ENCODE measurements around the gene CBY1. TPM values are rescaled to one million over a fixed set of nuclear protein-coding genes. Genes with fewer than 3 reads are reported as not detected.

The CBY1 gene
- total RNA-seq, 4 donors from 2014 or later, result 14.9 to 33.8 (median 17.4) TPM

DNA sequence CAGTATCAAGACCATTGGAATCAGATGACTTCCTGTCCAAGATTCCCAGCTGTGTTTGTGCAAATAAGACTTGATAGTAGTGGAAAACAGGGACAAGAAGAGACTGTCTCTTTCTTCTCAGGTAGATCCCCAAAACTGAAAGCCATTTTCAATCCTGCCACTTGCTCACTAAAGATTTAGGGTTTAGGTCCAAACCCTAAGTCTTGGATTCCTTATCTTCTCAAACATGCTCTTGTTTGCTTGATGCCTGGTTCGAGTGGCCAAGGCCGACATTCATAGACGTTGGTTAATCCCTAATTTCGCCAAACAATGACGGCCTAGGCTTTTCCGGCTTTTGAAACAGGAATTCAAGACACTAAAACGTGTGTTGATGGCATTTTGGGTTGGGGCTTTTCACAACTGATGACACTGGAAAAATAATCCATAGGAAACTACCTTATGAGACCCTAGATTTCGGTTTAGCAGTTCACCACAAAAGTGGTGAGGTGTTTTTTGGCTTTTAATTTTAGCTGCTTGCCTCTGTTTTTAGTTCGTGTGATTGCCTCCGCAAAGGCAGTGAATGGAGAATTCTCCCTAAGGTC, 48.3 kb downstream of the CBY1 start:
- TF ChIP-seq, protein P1, sequence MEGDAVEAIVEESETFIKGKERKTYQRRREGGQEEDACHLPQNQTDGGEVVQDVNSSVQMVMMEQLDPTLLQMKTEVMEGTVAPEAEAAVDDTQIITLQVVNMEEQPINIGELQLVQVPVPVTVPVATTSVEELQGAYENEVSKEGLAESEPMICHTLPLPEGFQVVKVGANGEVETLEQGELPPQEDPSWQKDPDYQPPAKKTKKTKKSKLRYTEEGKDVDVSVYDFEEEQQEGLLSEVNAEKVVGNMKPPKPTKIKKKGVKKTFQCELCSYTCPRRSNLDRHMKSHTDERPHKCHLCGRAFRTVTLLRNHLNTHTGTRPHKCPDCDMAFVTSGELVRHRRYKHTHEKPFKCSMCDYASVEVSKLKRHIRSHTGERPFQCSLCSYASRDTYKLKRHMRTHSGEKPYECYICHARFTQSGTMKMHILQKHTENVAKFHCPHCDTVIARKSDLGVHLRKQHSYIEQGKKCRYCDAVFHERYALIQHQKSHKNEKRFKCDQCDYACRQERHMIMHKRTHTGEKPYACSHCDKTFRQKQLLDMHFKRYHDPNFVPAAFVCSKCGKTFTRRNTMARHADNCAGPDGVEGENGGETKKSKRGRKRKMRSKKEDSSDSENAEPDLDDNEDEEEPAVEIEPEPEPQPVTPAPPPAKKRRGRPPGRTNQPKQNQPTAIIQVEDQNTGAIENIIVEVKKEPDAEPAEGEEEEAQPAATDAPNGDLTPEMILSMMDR (IDR thresholded peaks at IDR 0.05; ENCODE audit: low read depth), result no peak

DNA sequence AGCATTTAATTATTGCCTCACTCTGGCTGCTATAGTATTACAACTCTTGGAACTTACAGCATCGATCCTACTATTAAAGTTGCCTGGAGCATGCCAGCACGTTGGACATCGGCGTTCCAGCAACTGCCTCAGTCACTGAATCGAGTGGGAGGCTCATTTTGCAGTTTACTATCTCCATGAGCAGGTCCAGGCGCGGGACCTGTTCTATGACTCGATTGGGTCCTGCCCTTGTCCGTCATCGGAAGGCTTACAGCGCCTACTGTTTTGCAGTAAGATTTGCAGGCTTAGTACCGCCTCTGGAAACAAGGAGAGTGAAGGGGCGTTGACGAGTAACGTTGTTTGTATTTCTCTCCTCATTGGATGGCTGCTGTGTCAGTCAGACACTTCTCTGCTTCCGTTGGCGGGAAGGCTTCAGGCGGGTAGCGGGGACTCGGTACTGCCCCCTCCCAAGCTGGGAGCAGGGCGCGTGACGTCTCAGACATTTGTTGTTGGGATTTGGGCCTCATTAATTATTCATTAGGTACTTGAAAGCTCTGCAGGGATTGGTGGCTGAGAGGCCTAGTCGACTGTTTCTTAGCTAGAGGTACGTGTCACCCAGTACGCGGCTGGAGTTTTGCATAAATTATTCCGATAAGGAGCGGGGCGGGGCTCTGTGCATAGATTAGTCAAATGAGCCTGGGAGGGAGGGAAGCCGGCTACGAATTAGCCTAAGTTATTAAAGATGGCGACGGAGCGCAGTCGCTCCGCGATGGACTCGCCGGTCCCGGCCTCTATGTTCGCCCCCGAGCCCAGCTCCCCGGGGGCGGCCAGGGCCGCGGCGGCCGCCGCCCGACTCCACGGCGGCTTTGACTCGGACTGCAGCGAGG, 49.0 kb downstream of the CBY1 start, which contains the start of gene GTPBP1:
TSS of gene GTPBP1 (plus strand) at position 710 of the 866 bp plus-strand sequence. CDS start at position 722, 12 bp downstream.
- TF ChIP-seq, protein P1 (IDR thresholded peaks at IDR 0.05; ENCODE audit: low read depth), result no peak

DNA sequence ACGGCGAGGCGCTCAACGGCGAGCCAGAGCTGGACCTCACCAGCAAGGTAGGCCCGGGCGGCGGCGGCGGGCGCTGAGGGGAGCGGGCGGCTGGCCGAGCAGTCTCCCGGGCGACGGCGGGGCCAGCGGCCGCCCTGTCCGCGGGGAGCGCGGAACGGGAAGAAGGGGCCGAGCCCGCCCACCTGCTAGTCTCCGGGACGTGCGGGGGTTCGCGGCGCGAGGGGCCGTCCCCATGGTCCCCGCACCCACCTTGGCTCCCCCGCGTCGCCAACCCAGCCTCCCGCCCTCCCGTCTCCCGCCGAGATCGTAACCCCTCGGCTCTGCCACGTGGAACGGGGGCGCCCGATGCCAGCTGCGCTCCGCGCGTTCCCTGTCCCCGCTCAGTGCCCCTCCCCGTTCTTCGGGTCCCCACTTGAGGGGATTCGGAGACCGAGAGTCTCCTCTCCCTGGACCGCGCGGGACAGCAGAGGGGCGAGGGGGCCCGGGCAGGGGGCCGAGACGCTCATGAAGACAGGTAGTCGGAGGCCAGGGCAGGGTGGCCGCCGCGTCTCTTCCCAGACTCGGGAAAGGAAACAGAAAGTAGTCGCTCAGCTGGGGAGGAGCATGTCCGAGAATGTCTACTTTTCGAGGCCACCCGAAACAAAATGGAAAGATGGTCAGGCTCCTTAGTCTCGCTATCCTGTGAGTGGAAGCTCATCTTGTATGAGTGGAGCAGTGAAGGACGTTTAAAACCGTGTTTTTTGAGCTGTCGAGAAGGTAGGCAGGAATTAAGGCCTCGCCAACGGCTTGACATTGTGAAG, 49.9 kb downstream of the CBY1 start:
- TF ChIP-seq, protein P1 (IDR thresholded peaks at IDR 0.05; ENCODE audit: low read depth), result no peak

DNA sequence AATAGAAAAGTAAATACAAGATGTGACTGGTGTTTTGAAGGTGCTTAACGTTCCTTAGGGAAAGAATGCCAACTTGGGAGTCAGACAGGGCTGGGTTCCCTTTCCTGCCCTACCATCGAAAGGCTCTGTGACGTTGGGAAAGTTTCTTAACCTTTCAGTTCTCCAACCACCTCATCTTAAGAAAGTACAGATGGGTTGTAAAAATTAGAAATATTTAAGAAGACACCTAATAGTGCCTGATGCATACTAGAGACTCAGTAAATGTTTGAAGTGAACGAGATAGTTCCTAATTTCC, 50.4 kb downstream of the CBY1 start:
- TF ChIP-seq, protein P1 (IDR thresholded peaks at IDR 0.05; ENCODE audit: low read depth), result no peak

DNA sequence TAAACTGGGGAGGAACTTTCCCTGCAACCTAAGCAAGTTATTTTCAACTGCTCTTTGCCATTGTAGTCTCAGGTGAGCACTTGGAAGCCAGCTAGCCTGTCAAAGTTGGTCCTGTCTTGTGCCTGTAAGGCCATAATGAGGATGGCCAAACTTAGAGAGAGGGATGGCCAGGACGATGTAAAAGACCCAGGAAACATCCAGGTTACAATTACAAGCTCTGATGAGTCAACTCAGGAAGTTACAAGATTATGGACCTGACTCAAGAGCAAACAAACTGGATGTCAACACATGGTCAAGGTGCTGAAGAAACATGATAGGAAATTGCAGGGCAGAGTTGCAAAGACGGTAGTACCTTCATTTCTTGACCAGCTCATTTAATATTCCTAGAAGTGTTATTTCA, 50.9 kb downstream of the CBY1 start:
- TF ChIP-seq, protein P1 (IDR thresholded peaks at IDR 0.05; ENCODE audit: low read depth), result no peak

DNA sequence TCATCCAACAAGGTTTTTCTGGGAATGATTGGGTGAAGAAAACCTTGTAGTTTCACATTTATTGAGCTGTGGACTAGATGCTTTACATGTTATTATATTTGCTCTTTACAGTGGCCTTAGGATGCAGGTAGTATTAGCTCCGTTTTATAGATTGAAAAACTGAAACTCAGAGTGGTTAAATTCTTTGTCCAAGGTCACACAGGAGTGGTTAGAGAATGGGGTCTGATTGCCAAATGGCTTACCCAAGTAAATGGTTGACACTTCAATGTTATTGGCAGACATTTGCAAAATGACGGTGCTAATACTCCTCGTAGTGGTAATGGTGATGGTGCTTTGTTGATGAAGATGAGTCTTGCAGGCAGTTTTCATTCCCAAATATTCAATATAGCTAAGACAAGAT, 51.5 kb downstream of the CBY1 start:
- TF ChIP-seq, protein P1 (IDR thresholded peaks at IDR 0.05; ENCODE audit: low read depth), result no peak

DNA sequence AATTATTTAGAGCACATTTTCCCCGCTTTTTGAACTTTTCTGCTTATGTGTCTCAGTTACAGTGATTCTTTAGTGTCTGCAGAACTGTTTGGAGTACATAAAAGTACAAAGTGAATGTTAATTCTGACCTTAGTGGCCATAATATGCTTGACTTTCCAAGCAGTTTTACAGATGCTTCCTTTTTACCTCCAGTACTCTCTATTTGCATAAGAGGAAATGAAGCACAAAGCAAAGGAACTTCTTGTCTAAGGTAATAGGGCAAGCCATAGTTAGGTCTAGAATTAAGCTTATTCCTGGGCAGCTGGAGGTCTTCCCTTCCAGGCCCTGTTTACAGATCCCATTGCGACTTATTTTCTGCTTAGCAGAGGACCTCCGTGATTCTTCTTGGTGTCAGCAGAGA, 52.9 kb downstream of the CBY1 start:
- TF ChIP-seq, protein P1 (IDR thresholded peaks at IDR 0.05; ENCODE audit: low read depth), result no peak
